Stimulated activated CD4-positive, alpha-beta T cell treated with anti-CD3 and anti-CD28 coated beads, Interleukin-4, amount 100 ng/mL, for 4 hours (primary cell): ENCODE data around the gene SFI1.

Experiments
- DNase-seq, 2 experiments: peaks; one replicate each; pipeline ENCODE4 v3.0.0-alpha.2; 2020

Gene SFI1

GRCh38 chr22:31619611-31620300, 123.4 kb downstream of the SFI1 start:
- DNase-seq, result no peak

GRCh38 chr22:31620756-31621480, 124.6 kb downstream of the SFI1 start:
- DNase-seq, result no peak

- no peak for DNase-seq
These were observed 125.3 kb downstream of the SFI1 start for GRCh38 chr22:31621507-31622124.

GRCh38 chr22:31622980-31623379, 126.6 kb downstream of the SFI1 start:
- DNase-seq, result no peak

- DNase-seq, result no peak
These were observed 127.4 kb downstream of the SFI1 start for GRCh38 chr22:31623592-31624304.

GRCh38 chr22:31625257-31625640, 128.9 kb downstream of the SFI1 start:
- no peak for DNase-seq

- DNase-seq, result no peak
These were observed 129.5 kb downstream of the SFI1 start for GRCh38 chr22:31625661-31626426.

- DNase-seq, result no peak
These were observed 130.3 kb downstream of the SFI1 start for GRCh38 chr22:31626427-31627150.

GRCh38 chr22:31627223-31627731, 130.9 kb downstream of the SFI1 start:
- no peak for DNase-seq

GRCh38 chr22:31628362-31628761, 132.0 kb downstream of the SFI1 start:
- no peak for DNase-seq

GRCh38 chr22:31628969-31629708, 132.8 kb downstream of the SFI1 start:
- DNase-seq, result peak in 1 of 2 experiments; percentile 62

- DNase-seq, result no peak
These were observed 133.4 kb downstream of the SFI1 start for GRCh38 chr22:31629741-31630184.

GRCh38 chr22:31630331-31631329, 134.3 kb downstream of the SFI1 start:
- peak; percentile 80 to 90 for DNase-seq

- no peak for DNase-seq
These were observed 135.1 kb downstream of the SFI1 start for GRCh38 chr22:31631436-31631835.

- DNase-seq, result no peak
These were observed 139.4 kb downstream of the SFI1 start for GRCh38 chr22:31635638-31636306.

- DNase-seq, result no peak
These were observed 141.1 kb downstream of the SFI1 start for GRCh38 chr22:31637447-31637890.

- no peak for DNase-seq
These were observed 141.7 kb downstream of the SFI1 start for GRCh38 chr22:31637891-31638618.

GRCh38 chr22:31639436-31640039, 143.2 kb downstream of the SFI1 start:
- DNase-seq, result no peak
